HL-60 (cell line): ENCODE results near the gene CTDP1.

Source experiments
- DNase-seq, 2 experiments: peaks; one replicate each; pipeline ENCODE4 v3.0.0-alpha.2; 2010 to 2020; ENCODE audit warnings: low read depth in 1 of 2, low spot score in 1 of 2
- H3K27ac ChIP-seq: fragments of 250-450 bp; sonication (Bioruptor Pico); replicated peaks from 2 replicates; pipeline ENCODE4 v1.5.1; 2020; ENCODE audit warnings: mild to moderate bottlenecking, moderate library complexity
- H3K27me3 ChIP-seq: fragments of 250-450 bp; sonication (Bioruptor Pico); 2 replicates; pipeline ENCODE4 v1.5.1; 2021; ENCODE audit warnings: mild to moderate bottlenecking, moderate library complexity; ENCODE audit not compliant: insufficient read depth, poor library complexity, severe bottlenecking
- H3K4me3 ChIP-seq: replicated peaks from 2 replicates; pipeline ENCODE4 v1.5.1; 2011; ENCODE audit warnings: mild to moderate bottlenecking, control low read depth, low read length; ENCODE audit not compliant: insufficient read depth
- GABPA ChIP-seq: IDR thresholded peaks from 2 replicates; pipeline ENCODE4 v1.6.1; 2012; ENCODE audit warnings: low read depth
- POLR2AphosphoS5 ChIP-seq: IDR thresholded peaks from 2 replicates; pipeline ENCODE4 v1.6.1; 2012; ENCODE audit warnings: low read depth
- REST ChIP-seq: IDR thresholded peaks from 2 replicates; pipeline ENCODE4 v1.6.1; 2012; ENCODE audit warnings: low read depth; ENCODE audit not compliant: insufficient replicate concordance
- SPI1 ChIP-seq: IDR thresholded peaks from 2 replicates; pipeline ENCODE4 v1.6.1; 2012; ENCODE audit warnings: low read depth, mild to moderate bottlenecking, borderline replicate concordance
- TF ChIP-seq, protein P1 (sequence below): IDR thresholded peaks from one replicate; pipeline ENCODE4 v1.5.1; 2011; ENCODE audit warnings: low read length, control low read depth, inconsistent platforms; ENCODE audit not compliant: insufficient read depth

Gene CTDP1

DNA sequence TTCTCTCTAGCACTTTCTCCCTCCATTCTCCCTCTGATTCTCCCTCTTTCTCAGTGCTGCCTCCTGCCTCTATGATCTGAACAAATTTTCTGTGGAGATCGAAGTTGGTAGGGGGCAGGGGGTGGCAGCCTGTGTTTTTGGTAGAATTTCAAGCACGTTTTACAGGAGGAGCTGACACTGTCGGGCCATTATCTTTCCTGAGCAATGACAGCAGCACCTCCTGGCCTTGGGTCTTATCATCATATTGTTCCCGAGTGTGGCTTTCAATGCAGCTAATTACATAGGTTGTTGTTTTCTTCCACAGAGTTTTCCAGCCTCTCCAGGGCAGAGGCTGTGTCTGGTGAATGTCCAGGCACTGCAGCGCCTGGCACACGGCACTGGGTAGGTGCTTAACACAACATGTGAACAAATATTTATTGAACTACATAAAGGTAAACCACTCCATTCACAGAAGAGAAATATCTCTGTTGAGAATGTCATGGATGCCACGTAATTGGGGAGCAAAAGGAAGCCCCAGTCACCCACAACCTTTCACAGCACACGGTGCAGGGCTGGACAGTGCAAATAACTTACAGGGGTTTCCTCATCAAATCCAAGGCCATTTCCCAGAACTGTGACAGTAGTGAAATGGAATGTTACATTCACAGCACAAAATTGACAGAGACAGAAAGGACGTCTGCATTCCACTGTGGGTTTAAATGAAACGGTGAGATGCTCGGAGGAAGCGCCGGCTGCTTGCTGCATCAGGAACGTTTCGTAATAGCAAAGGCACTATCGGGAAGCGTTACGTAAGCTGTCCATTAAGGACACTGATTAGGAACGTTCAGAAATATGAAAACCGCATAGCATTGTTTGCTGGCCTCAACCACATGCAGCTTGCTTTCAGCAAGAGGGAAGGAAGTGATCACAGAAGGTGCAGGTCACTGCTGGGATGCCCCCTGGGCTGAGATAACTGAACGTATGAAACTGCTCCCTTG, 111.7 kb downstream of the CTDP1 start:
- Histone ChIP-seq H3K4me3 (peak overlapping the region; percentile 5; the same call in 1 of the 2 replicates), H3K27ac (peak overlapping the region; percentile 96), H3K27me3 (no peaks in the 10 kb centered on the region)
- peak; percentile 100 for DNase-seq
- TF ChIP-seq POLR2AphosphoS5 (peak; percentile 100), REST (peak; percentile 25), GABPA (peak; percentile 67), SPI1 (peak; percentile 92)
- TF ChIP-seq, protein P1, sequence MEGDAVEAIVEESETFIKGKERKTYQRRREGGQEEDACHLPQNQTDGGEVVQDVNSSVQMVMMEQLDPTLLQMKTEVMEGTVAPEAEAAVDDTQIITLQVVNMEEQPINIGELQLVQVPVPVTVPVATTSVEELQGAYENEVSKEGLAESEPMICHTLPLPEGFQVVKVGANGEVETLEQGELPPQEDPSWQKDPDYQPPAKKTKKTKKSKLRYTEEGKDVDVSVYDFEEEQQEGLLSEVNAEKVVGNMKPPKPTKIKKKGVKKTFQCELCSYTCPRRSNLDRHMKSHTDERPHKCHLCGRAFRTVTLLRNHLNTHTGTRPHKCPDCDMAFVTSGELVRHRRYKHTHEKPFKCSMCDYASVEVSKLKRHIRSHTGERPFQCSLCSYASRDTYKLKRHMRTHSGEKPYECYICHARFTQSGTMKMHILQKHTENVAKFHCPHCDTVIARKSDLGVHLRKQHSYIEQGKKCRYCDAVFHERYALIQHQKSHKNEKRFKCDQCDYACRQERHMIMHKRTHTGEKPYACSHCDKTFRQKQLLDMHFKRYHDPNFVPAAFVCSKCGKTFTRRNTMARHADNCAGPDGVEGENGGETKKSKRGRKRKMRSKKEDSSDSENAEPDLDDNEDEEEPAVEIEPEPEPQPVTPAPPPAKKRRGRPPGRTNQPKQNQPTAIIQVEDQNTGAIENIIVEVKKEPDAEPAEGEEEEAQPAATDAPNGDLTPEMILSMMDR = no peak

DNA sequence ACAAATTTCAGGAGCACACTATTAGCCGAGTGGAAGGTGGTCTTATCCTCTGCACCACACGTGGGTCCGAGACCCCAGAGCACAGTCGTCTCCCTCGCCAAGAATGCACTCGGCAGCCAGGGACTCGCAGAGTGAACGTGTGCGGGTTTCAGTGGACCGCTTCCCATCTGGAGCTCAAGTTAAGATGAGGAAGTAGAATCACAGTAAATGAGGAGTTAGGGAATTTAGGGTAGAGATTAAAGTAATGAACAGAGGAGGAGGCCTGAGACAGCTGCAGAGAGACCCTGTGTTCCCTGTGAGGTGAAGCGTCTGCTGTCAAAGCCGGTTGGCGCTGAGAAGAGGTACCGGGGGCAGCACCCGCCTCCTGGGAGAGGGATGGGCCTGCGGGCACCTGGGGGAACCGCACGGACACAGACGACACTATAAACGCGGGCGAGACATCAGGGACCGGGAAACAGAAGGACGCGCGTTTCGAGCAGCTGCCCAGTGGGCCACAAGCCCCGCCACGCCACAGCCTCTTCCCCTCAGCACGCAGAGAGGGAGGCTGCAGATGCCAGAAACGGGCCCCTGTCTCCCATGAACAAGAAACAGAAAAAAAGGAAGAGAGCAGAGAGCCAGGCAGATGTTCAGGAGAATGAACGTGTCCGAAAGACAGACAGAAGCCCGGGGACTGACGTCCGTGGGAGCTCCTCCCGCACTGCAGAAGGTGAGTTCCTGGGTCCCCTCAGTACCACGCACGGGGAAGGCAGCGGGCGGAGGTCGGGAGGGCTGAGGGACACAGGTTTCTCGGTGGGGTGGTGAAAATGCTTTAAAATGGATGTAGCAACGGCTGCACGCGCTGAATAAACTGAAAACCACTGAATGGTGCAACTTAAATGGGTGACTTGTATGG, 112.7 kb downstream of the CTDP1 start:
- Histone ChIP-seq H3K27me3 (no peaks in the 10 kb centered on the region), H3K27ac (peak overlapping the region; percentile 96), H3K4me3 (peak overlapping the region; percentile 20)
- TF ChIP-seq REST (peak; percentile 59), POLR2AphosphoS5 (peak; percentile 55; the same call in 1 of the 2 replicates), SPI1 (peak; percentile 48; the same call in 1 of the 2 replicates), GABPA (0 out of 2 replicates have a peak, but pooled peaks have one; percentile 7)
- TF ChIP-seq, protein P1 = no peak
- peak; percentile 81 to 82 for DNase-seq

- DNase-seq = peak in 1 of 2 experiments; percentile 89
- Histone ChIP-seq H3K27me3 (no peaks in the 10 kb centered on the region), H3K27ac (peak overlapping the region; percentile 96), H3K4me3 (peak overlapping the region; percentile 20)
- TF ChIP-seq SPI1 (peak; percentile 100), REST (no peak), POLR2AphosphoS5 (peak; percentile 57; the same call in 1 of the 2 replicates)
Measured at GRCh38 chr18:79792988-79793355, 113.4 kb downstream of the CTDP1 start.
